Activated CD4-positive, alpha-beta T cell treated with anti-CD3 and anti-CD28 coated beads, Interleukin-2, amount 50 U/mL, for 16 hours (primary cell): ENCODE data around the gene KCNK1.
"Not testable (repeated sequence)": the region's sequence is repeated elsewhere in the genome, so short reads cannot be mapped to it uniquely, and the experiment has no call there.

Experiments used
- DNase-seq: peaks from one replicate; pipeline ENCODE4 v3.0.0-alpha.2; 2020

Gene KCNK1

DNA sequence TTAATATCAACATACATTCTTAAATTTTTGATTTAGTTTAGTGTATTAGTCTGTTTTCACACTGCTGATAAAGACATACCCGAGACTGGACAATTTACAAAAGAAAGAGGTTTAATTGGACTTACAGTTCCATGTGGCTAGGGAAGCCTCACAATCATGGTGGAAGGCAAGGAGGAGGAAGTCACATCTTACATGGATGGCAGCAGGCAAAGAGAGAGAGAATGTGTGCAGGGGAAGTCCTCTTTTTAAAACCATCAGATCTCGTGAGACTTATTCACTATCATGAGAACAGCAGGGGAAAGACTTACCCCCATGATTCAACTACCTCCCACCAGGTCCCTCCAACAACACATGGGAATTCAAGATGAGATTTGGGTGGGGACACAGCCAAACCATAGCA is 56.5 kb downstream of the KCNK1 start:
- DNase-seq, result not testable (repeated sequence)

DNA sequence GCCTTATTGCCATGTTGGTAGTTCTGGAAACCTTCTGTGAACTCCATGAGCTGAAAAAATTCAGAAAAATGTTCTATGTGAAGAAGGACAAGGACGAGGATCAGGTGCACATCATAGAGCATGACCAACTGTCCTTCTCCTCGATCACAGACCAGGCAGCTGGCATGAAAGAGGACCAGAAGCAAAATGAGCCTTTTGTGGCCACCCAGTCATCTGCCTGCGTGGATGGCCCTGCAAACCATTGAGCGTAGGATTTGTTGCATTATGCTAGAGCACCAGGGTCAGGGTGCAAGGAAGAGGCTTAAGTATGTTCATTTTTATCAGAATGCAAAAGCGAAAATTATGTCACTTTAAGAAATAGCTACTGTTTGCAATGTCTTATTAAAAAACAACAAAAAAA is 57.4 kb downstream of the KCNK1 start:
- DNase-seq, result no peak

DNA sequence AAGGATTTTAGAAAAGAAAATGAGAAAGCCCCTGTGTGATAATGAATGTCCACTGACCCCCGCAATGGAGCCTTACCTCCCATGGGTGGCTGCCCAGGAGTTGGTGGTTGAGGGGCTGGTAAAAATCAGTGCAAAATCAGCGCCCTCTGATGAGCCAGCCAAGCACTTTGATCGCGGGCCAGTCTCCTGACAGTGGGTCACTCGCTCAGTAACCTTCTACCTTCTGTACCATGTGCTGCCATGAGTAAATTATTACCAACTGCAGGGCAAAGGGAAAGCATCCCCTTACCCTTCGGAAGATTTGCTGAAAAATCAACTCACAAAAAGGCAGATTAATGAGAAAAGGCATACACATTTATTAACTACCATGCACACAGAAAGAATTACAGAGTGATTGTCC is 58.8 kb downstream of the KCNK1 start:
- DNase-seq, result no peak

DNA sequence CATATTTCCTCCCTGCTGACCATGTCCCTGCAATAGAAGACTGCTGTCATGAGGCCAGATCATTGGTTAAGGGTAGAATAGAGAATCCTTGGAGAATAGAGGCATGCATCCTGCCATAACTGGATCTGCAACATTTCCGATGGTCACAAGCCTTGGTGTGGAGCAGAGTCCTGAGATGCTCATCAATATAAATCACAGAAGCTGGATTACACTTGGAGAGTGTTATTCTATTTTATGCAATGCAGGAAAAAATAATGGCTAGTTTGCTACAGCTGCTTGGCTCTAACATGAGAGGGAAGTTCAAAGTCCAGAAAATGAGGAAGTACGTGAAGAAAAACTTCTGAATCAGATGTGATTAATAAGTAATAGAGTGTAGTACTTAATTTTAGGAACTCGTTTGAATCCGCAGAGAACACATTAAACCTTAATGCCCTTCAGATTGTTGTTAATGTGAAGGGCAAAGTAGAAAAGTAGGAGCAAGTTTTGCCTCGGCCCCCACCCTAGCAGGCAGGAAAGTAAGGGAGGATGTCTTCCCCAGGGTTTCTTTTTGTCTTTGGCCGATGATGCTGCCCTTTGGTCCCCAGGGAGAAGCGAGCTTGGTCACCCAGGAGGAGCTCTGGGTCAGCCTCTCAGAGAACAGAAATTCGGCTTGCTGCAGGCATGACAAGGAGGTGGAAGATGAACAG is 59.5 kb downstream of the KCNK1 start:
- no peak for DNase-seq

DNA sequence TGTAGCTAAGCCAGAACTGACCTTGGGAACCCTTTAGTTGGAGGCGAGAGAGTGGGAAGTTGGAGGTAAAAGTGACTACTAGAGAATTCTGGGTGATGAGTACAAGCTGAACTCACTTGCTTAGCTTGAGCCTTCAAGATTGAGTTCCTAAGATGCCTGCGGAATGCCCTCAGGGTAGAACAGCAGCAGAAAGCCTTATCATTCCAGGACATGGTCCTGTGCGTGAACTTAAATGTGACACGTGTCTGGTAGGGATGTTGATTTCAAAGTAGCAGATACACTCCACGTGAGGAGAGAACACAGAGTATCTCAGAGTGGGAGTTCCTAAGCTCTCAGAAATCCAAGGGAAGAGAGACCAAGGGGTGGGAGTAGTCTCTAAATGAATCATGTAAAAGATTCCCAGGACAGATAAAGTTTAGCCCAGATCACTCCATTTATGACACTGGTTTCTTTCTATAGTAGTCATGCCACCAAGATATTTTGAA is 60.1 kb downstream of the KCNK1 start:
- no peak for DNase-seq

DNA sequence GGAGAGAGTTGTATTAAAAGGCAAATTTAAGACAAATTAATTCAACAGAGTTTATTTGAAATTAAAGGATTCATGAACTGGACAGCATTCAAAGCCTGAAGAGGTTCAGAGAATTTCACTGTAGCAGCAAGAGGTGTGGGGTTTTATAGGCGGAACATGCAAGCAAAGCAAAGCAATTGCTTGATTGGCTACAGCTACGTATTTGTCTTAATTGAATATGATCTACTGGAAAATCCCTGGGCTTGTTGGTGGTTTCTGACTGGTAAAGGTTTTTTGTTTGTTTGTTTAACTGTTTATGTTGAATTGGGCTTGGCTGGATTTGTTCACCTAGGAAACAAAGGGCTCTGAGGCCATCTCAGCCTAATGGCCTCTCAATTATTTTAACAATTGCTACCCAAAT is 61.5 kb downstream of the KCNK1 start:
- DNase-seq, result no peak

DNA sequence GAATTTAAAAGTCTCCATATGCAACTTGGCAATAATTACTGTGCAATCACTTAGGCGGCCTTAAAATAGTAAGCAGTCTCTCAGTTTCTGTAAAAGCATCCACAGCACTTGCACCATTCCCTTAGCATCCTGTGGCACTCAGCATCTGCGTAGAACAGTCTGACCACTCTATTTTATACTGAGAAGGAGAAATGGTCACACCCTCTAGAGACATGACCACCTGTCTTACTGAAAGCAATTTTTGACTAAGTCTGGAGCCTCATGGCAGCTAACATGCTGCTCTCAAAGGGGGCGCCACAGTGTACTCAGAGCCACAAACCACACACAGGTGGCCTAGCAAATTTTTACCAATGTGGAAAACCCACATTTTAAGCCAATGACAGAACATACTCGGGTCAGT is 62.0 kb downstream of the KCNK1 start:
- DNase-seq, result no peak

DNA sequence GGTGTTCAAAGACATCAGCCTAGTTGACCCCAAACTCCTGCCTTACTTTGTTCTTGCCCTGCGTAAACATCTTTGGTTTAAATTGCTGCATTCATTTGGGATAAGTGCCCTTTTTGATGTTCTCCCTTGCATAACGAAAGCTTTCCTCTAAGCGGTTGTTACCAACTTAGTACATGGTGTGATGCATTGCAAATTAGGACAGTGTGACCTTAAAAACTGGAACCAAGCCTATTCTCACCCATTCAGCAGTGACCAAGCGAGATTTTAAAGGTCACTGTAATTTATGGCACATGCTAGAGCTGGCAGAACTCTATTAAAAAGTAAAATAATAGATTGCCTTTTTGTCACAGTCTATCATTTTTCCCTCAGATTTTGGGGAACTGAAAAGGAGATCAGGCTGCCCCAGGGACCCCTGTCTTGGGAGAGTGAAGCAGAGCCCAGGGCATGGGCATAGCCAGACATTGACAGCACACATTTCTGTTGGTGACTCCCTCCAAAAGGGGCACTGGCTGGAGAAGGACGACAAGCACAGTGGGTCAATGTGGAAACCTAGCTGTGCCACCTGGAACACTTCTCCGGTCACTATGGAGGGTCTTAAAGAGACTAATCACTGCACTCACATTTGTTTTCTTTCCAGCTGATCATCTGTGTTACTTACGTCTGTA is 63.9 kb downstream of the KCNK1 start:
- no peak for DNase-seq

DNA sequence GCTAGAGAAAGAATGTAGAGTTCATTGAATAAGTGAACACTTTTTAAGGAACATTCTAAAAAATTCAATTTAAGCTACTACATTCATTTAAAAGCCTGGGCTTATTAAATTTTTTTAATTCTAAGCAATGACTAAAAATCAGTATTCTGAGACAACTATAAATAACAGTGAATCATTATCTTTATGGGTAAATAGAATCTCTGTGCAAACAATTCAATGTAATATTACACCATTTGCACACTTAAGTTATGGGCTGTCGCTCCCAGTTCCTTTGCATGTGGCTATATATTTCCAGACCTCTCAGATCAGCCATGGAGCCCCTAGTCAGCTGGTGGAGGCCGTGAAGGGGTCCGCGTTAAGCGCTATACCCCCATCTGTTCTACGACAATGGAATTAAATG is 65.1 kb downstream of the KCNK1 start:
- DNase-seq, result no peak

DNA sequence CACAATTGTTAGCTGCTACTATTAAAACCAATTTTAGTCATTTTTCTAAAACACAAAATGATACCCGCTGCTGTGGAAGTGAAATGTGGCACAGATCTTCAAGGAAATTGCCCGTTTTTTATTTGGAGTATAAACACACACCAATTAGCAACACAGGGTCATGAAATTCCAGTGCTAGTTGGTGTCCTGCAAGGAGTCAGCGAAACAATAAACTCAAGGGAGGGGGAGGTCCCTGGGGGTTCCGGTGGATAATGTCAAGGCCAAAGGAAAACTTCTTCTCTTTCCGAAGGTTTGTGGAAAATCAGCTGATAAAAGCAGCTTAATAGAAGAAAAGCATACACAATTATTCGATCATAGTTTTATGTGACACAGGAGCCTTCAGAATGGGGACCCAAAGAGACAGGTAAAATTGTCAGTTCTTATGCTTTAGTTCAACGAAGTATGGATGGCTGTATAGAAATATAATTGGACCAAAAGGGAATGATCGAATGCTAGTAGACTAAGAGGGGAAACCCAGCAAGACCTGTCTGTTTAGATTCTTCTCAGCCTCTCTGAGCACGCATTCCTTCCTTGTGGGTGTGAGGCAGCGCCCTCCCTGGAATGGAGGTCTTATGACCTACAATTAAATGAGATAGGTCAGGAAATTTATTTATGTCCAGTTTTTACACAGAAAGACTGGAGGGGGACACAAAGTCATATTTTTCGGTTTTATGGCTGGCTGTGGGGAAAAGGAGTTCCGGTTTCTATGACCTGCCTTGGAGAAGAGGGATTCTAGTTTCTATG is 65.9 kb downstream of the KCNK1 start:
- DNase-seq, result no peak

DNA sequence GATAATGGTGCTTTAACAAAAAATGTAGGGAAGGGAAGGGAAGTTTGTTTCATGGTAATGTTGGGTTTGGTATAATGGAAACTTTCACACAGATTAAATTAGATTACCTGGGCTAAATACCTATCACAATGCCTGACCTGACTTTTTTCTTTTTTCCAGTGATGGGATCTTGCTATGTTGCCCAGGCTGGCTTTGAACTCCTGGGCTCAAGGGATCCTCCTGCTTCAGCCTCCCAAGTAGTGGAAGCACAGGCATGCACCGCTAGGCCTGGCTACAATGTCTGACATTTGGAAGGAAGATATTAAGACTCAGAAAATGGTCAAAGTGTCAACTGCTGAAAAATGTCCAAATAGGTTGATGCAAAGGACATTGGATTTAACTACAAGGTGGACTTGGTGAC is 67.4 kb downstream of the KCNK1 start:
- no peak for DNase-seq

DNA sequence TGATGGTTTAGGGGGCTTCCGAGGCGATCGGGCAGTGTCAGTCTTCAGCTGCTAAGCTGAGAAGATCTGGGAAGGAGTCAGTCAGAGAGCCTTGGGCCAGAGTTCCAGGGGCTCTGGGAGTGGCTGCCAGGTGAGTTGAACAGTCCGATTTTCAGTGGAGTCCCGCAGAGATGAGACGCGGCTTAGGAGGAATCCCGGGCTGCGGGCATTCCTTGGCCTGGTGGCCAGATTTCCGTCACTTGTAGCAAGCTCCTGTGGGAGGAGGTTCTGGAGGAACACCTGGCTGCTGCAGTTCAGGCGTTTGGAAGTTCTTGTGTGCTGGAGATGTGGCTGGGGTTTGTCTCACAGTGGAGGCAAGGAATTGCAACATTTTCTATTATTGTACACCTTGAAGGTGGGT is 72.7 kb downstream of the KCNK1 start:
- not testable (repeated sequence) for DNase-seq

DNA sequence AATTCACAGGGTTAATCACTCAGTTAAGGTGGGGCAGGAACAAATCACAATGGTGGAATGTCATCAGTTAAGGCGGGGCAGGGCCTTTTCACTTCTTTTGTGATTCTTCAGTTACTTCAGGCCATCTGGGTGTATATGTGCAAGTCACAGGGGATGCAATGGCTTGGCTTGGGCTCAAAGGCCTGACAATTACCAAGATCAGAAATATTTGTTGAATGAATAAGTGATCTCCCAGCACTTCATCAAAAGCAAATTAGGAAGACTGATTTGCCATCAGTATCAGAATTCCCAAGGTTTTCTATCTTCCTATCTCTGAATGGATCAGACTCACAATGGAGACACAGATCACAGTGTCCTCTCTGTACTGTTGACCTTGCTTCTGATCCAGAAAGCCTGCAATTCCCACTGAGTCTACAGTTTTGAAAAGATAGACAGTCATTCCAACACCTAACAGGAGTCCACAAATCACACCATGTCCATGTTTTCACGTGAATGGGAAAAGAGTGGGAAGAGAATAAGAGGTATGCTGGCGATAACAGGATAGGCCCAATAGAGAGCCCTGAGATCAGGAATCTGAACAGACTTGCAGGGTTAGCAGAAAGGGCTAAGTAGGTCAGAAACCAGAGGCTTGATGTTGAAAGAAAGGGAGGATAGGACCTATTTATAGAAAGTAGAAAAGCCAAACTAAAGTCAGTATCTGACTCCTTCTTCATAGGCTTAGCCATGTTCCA is 75.3 kb downstream of the KCNK1 start:
- no peak for DNase-seq

DNA sequence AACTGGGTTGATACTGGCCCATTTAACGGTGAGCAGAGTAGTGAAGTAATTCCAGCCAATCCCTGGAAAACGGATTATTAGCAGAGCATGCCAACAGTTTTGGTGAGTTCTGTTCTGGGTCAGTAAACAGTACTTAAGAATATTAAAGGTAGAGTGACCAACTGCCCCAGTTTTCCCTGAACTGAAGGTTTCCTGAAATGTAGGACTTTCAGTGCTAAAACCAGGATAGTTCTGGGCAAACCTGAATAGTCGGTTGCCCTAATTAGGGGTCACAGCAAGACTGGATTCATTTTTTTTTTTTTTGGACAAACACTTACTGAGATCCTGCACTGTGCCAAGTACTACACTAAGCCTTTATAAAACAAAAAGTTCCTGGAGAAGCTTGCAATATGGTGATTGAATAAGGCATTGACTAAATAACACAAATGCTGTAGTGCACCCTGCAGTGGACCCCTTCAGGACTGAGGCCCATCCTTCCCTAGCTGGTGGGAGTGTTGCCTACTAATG is 75.9 kb downstream of the KCNK1 start:
- DNase-seq, result no peak

DNA sequence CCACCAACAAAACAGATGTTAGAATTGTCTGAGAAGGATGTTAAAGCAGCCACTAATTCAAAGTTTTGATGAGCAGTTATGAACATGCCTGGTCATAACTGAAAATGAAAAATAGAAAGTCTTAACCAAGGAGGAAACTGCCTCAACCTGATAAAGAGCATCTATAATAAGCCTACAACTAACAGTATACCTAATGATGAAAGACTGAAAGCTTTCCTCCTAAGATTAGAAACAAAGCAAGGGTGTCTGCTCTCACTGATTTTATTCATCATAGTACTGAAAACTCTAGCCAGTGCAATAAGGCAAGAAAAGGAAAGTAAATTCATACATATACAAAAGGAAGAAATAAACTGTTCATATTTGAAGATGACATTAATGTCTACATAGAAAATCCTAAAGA is 82.0 kb downstream of the KCNK1 start:
- DNase-seq, result peak; percentile 15

DNA sequence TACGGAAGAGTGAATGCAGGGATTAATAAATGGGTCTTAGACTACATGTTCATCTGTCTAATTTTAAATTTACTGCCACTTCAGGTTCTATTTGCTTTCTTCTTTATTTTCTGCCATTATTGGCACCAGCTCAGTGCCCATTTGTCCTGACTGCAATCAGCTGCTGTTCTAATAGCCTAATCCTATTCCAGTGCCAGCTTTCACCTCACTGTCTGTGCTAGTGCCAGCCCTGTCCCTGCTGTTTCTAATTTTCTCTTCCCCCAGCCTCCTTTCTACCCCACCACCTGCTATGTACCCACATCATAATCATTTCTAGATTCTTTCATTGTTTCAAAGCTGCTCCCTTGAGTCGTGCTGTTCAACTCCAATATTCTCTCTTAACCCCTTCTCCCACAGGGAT is 86.4 kb downstream of the KCNK1 start:
- DNase-seq, result no peak

DNA sequence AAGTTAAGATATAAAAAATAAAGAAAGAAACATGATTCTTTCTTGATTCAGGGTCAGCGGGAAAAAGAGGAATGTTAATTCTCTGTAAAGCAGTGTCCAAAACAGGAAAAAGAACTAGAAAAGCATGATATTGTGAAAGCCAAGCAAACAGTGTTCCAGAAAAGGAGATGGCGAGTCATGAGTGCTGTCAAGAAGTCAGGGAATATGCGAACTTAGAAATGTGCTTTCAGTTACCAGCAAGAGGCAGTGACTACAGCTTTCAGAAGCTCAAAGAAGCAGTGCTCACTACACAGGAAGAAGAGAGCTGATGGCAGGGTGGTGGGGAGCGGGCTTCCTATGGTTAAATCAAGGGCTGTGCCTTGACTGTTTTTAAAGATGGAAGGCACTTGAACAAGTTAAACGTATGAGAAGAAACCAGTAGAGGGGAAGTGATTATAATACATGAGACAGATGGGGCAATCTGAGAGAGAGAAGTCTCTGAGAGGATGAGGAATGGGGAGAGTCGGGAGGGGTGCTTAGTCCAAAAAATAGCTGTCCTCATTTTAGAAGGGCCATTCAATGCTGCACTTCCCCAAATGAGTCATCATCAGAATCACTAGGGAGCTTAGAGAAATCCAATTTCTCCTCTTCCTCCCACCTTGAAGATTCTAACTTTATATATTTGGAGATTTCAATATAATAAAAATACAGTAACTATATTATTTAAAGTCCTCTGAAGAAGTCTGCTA is 90.4 kb downstream of the KCNK1 start:
- DNase-seq, result no peak

DNA sequence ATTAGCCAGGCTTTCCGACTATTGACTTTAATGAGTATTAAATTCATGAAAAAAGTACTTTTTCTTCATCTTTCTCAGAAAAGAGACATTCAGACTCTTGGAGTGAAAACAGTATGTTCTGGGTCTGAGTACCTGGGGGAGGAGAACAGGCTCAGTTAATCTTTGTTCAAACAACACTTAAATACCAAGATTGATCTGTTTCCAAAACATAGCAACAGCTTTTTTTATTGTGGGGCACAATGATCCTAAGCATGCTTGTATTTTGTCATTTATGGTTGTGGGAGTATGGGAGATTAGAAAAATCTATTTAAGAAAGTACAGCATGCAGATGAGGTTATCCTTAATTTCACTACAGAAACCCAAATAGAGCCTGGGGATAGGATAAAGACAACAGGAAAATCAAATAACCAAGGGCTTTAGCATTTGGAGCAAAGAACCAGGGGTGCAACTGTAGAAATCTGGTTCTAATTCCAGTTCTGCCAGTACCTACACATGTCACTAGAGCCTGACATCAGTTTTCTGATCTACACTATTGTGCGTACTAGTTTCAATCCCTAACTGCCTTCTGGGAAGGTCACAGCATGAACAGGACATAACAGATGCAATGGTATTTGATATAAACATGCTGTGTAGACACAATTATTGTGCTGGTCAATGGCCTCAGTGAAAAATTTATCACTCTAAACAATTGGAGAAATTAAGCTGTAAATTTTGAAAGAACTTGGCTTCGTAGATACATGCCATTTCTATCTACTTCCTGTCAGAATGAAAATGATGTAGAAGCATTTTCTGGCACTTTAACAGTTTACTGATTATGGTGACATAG is 91.2 kb downstream of the KCNK1 start:
- DNase-seq, result no peak

DNA sequence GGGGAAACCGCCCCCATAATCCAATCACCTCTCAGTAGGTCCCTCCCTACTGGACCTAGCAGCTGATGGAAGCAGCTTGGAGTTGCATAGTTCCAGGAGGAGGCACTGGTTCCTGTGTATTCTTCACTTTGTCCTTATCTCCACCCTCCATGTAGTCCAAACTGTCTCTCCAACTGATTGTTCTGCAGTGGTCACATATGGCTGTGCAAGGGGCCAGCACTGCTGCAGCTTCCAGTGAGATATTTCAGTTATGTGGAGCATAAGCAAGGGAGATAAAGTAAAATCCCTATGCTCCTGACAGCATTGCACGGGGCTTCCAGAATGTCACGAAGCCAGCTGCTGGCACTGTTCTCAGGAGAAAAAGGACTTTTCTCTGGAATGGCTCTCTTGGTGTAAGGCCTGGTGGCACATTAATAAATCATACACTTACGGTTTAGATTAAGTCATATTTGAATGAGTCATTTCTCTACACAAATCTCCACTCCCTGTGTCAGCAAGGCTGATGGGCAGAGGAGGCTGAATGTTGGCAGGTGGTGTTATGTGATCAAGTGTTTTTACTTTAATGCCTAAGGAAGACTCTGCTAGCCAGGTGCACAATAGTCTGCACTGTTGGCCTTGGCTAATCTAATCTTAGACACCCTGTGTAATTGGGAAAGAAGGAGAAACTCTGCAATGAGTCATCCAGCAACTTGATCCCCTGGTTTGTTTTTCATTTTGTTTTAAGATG is 93.4 kb downstream of the KCNK1 start:
- no peak for DNase-seq
